Forelimb muscle (tissue), 1 donor: ENCODE measurements around the gene SETD2. TPM values are rescaled to one million over a fixed set of nuclear protein-coding genes. Genes with fewer than 3 reads are reported as not detected.
"Not testable (repeated sequence)": the region's sequence is repeated elsewhere in the genome, so short reads cannot be mapped to it uniquely, and the experiment has no call there.

Experiments
- DNase-seq: peaks from one replicate; pipeline ENCODE4 v3.0.0-alpha.2; 2013; ENCODE audit warnings: low read depth
- polyA plus RNA-seq: library from polyadenylated mRNA; unstranded; fragments of 120-200 nt; gene quantifications from one replicate; pipeline ENCODE4 v1.2.1, GENCODE V29; 2013; ENCODE audit not compliant: insufficient read length

Gene SETD2
- polyA plus RNA-seq, 1 donor: 29.6 TPM

- DNase-seq: no peak
Measured at GRCh38 chr3:47034868-47035489, 128.9 kb downstream of the SETD2 start.

- DNase-seq: not testable (repeated sequence)
Measured at GRCh38 chr3:47031041-47031440, 132.9 kb downstream of the SETD2 start.

- no peak for DNase-seq
Measured at GRCh38 chr3:47028667-47029066, 135.2 kb downstream of the SETD2 start.

- no peak for DNase-seq
Measured at GRCh38 chr3:47028146-47028545, 135.8 kb downstream of the SETD2 start.

GRCh38 chr3:47026432-47026831, 137.5 kb downstream of the SETD2 start:
- DNase-seq: not testable (repeated sequence)

- DNase-seq: no peak
Measured at GRCh38 chr3:47024932-47025331, 139.0 kb downstream of the SETD2 start.

GRCh38 chr3:47022641-47023071, 141.3 kb downstream of the SETD2 start:
- no peak for DNase-seq

GRCh38 chr3:47020311-47020710, 143.6 kb downstream of the SETD2 start:
- DNase-seq: no peak

GRCh38 chr3:47019201-47019600, 144.7 kb downstream of the SETD2 start:
- no peak for DNase-seq

- no peak for DNase-seq
Measured at GRCh38 chr3:47018269-47018611, 145.7 kb downstream of the SETD2 start.

- no peak for DNase-seq
Measured at GRCh38 chr3:47017504-47018268, 146.2 kb downstream of the SETD2 start.

GRCh38 chr3:47016934-47017435, 146.9 kb downstream of the SETD2 start:
- no peak for DNase-seq

GRCh38 chr3:47016086-47016933, 147.6 kb downstream of the SETD2 start:
- no peak for DNase-seq

- DNase-seq: no peak
Measured at GRCh38 chr3:47015151-47015550, 148.8 kb downstream of the SETD2 start.

GRCh38 chr3:47014036-47014435, 149.9 kb downstream of the SETD2 start:
- DNase-seq: no peak

- no peak for DNase-seq
Measured at GRCh38 chr3:47013231-47013630, 150.7 kb downstream of the SETD2 start.

GRCh38 chr3:47012342-47013230, 151.3 kb downstream of the SETD2 start:
- DNase-seq: no peak

- DNase-seq: no peak
Measured at GRCh38 chr3:47011371-47011770, 152.5 kb downstream of the SETD2 start.

- DNase-seq: no peak
Measured at GRCh38 chr3:47010910-47011309, 153.0 kb downstream of the SETD2 start.

- DNase-seq: no peak
Measured at GRCh38 chr3:47010111-47010712, 153.7 kb downstream of the SETD2 start.
